SK-N-SH treated with all-trans-retinoic acid at 6 μM for 48 hours (cell line): Measurements from ENCODE around the gene RASSF6.

Experiments used
- CREB5 ChIP-seq: fragments of 250-450 bp; sonication (Bioruptor Pico); IDR thresholded peaks from 2 replicates; pipeline ENCODE4 v1.5.1; 2020; ENCODE audit warnings: low read depth, mild to moderate bottlenecking, moderate library complexity
- POU6F1 ChIP-seq: fragments of 250-450 bp; sonication (Bioruptor Pico); IDR thresholded peaks from 2 replicates; pipeline ENCODE4 v1.8.0; 2021; ENCODE audit warnings: low read depth, mild to moderate bottlenecking, moderate library complexity, borderline replicate concordance
- ZNF565 ChIP-seq: fragments of 450-650 bp; formaldehyde crosslinking; conservative IDR thresholded peaks from 2 replicates; pipeline ENCODE4 v1.5.0; 2020; ENCODE audit warnings: low read depth, mild to moderate bottlenecking, moderate library complexity
- ZNF8 ChIP-seq: fragments of 450-650 bp; formaldehyde crosslinking; IDR thresholded peaks from 2 replicates; pipeline ENCODE4 v1.5.0; 2020; ENCODE audit warnings: mild to moderate bottlenecking, moderate library complexity

DNA sequence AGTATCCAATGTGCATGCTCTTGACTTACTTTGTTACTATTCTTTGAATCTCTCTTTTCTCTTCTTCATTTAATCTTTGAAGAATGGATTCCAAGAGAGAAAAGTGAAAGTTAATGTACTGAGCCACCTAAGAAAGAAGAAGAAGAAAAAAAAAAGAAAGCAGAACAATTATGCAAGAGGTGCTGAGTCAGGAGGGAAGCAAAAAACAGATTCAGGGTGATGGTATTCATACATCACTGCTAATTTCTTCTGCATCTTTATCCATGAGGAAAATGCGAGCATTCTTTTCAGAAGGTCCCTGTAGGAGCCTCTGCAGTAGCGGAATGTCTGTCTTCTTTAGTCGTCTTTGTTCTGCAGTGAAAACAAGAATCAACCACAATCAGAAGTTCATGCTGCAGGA is 43.9 kb downstream of the RASSF6 start:
- TF ChIP-seq ZNF8 (CRISPR knock-in tag) (no peak), POU6F1 (CRISPR knock-in tag) (no peak), CREB5 (CRISPR knock-in tag) (no peak), ZNF565 (no peak)
